ENCODE measurements around the gene SLC34A3. TPM values are rescaled to one million over a fixed set of nuclear protein-coding genes. Genes with fewer than 3 reads are reported as not detected.

SLC34A3 gene
- total RNA-seq, 1 experiment from 2014 or later: not detected

DNA sequence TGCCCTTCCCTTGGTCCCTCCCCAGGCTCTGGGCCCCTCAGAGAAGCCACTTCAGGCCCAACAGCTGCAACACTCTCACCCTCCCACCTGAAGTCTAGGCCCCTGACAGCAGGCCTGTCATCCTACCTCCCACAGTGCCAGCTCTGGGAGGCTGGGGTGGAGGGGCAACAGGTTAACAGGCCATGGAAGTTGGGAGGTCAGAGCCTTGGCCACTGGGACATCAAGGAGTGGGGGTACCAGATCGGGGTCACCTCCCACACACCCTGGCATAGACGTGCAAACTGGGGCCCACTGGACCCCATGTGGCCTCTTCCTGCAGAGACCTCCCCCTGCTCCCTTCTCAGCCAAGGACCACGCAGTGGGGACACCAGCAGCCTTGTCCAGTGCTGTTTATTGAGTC is 39.5 kb upstream of the SLC34A3 start:
- H3K4me1 ChIP-seq (replicated peaks): peaks cover 25% of the 10 kb centered on the region
- H3K36me3 ChIP-seq: peaks cover 61% of the 10 kb centered on the region
- H3K4me3 ChIP-seq: no peak overlapping the region
- H3K9me3 ChIP-seq (replicated peaks): no peaks in the 10 kb centered on the region
- no peak for DNase-seq (ENCODE audit: low read depth in 1 of 2, low spot score in 2 of 2)
- no peaks in the 10 kb centered on the region for H3K27me3 ChIP-seq (replicated peaks)
- H3K27ac ChIP-seq: no peak overlapping the region

DNA sequence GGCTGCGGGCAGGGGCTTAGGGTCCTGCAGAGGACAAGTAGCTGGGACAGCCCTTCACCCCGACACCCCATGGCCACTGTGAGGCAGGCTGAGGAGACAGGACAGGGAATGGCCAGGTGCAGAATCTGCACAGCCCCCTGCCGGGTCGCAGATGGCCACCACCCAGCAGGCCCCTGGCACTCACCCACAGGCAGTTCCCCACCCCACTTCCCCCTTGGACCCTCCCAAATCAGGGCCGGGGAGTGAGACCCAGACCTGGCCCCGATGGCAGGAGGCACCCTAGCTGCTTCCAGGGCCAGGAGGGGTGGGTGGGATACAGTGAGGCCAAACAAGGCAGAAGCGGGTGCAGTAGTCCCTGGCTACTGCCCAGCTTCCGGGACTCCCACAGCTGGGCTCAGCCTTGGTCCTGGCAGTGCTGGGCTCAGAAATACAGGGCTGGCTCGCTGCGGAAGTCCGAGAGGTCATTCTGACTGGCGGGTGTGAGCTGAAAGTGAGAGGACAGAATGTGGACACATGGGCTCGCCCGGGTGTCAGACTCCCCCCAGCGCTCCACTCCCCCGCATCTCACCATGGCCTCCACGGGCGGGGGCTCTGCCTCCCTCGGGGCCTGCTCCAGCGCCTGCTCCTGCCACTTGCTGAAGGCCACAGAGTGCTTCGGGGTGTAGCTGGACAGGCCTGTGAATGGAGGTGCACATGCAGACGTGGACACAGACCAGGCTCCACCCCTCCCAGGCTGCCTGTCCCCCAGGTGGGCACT is 38.8 kb upstream of the SLC34A3 start:
- Histone ChIP-seq H3K9me3 (replicated peaks) (no peaks in the 10 kb centered on the region), H3K36me3 (peaks cover 54% of the 10 kb centered on the region), H3K4me3 (no peak overlapping the region), H3K27me3 (replicated peaks) (no peaks in the 10 kb centered on the region), H3K4me1 (replicated peaks) (peaks cover 24% of the 10 kb centered on the region), H3K27ac (no peak overlapping the region)
- DNase-seq (ENCODE audit: low read depth in 1 of 2, low spot score in 2 of 2): no peak

DNA sequence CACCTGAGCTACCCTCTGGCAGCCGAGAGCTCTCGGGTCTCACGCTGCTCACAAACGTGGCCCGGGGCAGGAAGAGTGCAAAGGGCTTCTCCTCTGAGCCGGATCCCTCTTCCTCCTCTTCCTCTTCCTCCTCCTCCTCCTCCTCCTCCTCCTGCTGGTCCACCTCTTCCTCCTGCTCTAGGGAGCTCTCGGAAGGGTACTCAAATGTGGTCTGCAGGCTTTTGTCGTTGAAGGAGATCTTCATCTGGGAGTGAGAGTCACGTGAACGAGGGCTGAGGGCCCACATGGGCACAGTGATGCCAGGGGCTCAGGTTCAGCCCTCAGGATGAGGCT is 38.3 kb upstream of the SLC34A3 start:
- H3K27ac ChIP-seq: no peak overlapping the region

DNA sequence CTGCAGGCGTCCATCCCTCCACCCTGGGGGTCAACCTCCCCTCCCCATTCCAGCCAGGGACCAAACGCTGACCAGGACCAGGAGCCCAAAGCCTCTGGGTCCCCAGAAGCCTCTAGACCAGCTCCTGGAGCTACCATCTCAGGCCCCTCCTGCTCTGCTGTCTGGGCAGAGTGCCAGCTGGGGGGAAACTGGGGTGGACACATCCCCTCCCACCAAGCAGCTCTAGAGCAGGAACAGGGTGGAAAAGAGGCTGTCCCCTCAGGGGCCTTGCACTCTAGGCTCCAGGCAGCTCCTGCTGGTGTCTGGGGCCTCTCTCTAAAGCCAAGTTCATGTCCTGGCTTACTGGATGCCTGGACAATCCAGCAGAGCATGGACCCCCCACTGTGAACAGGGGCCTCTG is 37.8 kb upstream of the SLC34A3 start:
- Histone ChIP-seq H3K36me3 (peaks cover 45% of the 10 kb centered on the region), H3K4me1 (replicated peaks) (peaks cover 14% of the 10 kb centered on the region), H3K4me3 (no peak overlapping the region), H3K27ac (no peak overlapping the region), H3K9me3 (replicated peaks) (no peaks in the 10 kb centered on the region), H3K27me3 (replicated peaks) (no peaks in the 10 kb centered on the region)
- DNase-seq (ENCODE audit: low read depth in 1 of 2, low spot score in 2 of 2): no peak

More for the DNA sequence above, 38.3 kb upstream of the SLC34A3 start:
- Histone ChIP-seq H3K27me3 (replicated peaks) (no peaks in the 10 kb centered on the region), H3K36me3 (peaks cover 49% of the 10 kb centered on the region), H3K4me3 (no peak overlapping the region), H3K9me3 (replicated peaks) (no peaks in the 10 kb centered on the region), H3K4me1 (replicated peaks) (peaks cover 18% of the 10 kb centered on the region)
- DNase-seq (ENCODE audit: low read depth in 1 of 2, low spot score in 2 of 2): no peak

DNA sequence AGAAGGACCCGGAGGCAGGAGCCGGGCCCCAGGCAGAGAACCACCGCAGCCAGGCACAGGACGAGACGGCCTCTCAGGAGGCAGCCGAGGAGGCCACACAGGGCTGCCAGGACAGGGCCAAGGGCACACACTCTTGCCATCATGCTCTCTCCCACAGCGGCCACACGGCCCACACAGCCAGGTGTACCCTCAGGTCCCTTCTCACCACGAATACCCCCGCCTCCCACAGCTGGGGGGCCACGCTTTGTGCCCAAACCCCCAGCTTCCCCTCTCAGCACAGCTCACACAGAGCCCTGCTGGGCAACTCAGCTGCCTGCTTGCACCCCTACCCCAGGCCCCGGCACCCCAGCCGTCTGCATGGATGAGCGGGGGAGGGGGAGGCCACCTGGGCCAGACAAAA is 36.9 kb upstream of the SLC34A3 start:
- Histone ChIP-seq H3K4me1 (replicated peaks) (peaks cover 14% of the 10 kb centered on the region), H3K9me3 (replicated peaks) (no peaks in the 10 kb centered on the region), H3K27ac (no peak overlapping the region), H3K4me3 (no peak overlapping the region), H3K27me3 (replicated peaks) (no peaks in the 10 kb centered on the region), H3K36me3 (peaks cover 37% of the 10 kb centered on the region)
- DNase-seq (ENCODE audit: low read depth in 1 of 2, low spot score in 2 of 2): no peak

DNA sequence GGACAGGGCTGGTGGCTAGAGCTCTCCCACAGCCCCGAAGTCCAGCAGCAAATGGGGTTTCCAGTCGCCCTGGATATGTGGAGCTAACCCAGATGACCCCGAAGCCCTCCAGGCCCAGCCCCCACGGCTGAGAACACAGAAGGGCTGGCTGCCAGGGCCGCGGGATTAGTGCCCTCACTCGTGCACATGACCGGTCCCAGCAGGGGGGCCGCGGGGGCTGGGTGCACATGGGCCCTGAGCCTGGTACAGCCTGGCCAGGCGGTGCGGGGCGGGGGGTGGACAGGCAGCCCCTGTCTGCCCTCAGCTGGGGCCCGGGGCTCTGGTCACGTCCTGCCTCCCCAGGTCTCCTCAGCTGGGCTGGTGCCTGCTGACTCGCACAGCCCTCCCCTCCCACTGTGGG is 36.3 kb upstream of the SLC34A3 start:
- H3K36me3 ChIP-seq: peaks cover 30% of the 10 kb centered on the region
- no peaks in the 10 kb centered on the region for H3K27me3 ChIP-seq (replicated peaks)
- no peak for DNase-seq (ENCODE audit: low read depth in 1 of 2, low spot score in 2 of 2)
- no peak overlapping the region for H3K27ac ChIP-seq
- H3K9me3 ChIP-seq (replicated peaks): no peaks in the 10 kb centered on the region
- peaks cover 11% of the 10 kb centered on the region for H3K4me1 ChIP-seq (replicated peaks)
- H3K4me3 ChIP-seq: no peak overlapping the region

DNA sequence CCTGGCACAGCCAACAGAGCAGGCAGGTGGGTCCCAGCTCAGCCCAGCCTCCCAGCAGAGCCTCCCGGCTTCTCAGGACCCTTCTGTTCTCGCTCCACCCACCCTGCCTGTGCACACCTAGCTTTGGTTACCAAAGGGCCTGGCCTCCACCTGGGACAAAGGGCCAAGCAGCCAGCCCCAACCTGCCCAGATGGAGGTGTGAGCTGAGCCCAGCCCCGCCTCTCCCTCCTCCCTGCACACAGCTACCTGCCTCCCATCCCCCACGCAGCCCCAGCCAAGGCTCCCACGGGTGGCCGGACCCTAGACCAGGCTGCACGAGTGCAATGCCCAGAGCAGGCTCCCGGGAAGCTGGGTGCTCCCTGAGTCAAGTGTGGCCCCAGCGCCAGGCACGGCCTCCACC is 35.8 kb upstream of the SLC34A3 start:
- Histone ChIP-seq H3K27me3 (replicated peaks) (no peaks in the 10 kb centered on the region), H3K4me3 (no peak overlapping the region), H3K27ac (no peak overlapping the region), H3K36me3 (peaks cover 25% of the 10 kb centered on the region), H3K9me3 (replicated peaks) (no peaks in the 10 kb centered on the region), H3K4me1 (replicated peaks) (peaks cover 11% of the 10 kb centered on the region)
- no peak for DNase-seq (ENCODE audit: low read depth in 1 of 2, low spot score in 2 of 2)

DNA sequence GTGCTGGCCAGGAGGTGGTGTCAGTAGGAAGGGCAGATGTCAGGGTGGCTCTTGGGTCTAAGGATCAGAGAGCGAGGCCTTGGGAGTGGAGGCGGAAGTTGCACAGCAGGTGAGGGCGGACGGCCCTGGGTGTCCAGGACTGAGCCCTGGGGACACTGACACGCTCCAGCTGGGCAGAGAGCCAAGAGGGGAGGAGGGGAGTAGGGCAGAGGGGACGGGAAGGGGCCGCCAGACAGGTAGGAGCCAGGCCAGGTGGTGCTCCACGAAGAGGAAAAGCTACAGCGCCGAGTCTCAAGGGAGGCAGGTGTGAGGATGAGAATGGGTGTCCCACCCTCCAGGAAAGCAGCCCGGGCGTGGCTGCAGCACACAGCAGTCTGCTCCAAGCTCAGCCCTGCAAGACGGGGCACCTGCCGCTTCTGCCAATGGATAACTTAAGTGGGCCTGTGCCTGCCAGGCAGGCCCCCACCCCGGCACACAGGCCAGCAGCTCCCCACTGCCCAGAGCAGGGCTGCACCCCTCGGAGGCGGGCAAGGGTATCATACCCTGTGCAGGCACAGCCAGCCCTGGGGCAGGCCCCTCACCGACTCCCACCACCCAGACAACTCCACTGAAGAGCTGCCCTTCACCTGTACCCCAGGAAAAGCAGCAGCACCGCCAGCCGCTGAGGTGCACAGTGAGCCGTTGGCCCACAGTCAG is 35.0 kb upstream of the SLC34A3 start:
- no peak for DNase-seq (ENCODE audit: low read depth in 1 of 2, low spot score in 2 of 2)
- H3K36me3 ChIP-seq: peaks cover 18% of the 10 kb centered on the region
- no peak overlapping the region for H3K4me3 ChIP-seq
- H3K27me3 ChIP-seq (replicated peaks): no peaks in the 10 kb centered on the region
- no peak overlapping the region for H3K27ac ChIP-seq
- H3K4me1 ChIP-seq (replicated peaks): peaks cover 8% of the 10 kb centered on the region; the same call in 1 of the 2 replicates
- no peaks in the 10 kb centered on the region for H3K9me3 ChIP-seq (replicated peaks)

DNA sequence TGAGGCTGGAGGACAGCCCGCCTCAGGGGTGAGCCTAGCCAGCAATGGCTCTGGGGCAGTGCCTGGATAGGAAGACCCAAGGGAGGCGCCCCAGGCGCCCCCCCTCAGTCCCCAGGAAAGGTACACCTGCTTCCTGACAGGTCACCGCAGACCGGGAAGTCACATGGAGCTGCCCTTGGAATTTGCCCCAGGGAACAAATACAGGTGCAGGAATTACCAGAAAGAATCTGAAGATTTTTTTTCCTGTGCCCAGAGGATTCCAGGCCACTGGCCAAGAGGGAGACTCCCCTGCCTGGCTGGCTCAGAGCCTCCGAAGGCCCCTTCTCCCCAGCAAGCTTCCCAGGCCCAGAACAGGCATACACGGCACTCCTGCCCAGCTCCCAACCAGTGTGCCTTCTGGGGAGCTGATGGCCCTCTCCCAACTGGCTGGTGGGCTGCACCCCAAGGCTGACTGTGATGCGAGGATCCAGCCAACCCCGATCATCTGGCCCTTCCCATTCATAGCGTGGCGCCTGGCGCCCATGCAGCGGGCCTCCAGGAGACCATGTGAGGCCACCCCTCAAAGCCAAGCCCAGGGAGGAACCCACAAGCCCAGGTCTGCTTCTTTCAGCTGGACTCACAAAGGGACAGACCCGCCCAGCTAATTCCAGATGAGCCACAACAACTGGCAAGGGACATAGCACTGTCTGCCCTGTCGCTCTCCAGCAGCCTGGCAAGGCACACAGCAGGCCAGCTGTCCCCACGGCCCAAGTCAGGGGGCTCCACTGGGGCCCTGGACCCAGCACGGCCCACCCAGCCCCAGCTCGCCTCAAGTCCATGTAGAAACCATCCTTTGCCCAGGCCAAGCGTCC is 32.4 kb upstream of the SLC34A3 start:
- Histone ChIP-seq H3K36me3 (no peaks in the 10 kb centered on the region; the same call in 1 of the 2 replicates), H3K4me3 (no peak overlapping the region), H3K4me1 (replicated peaks) (peaks cover 8% of the 10 kb centered on the region), H3K9me3 (replicated peaks) (no peaks in the 10 kb centered on the region), H3K27me3 (replicated peaks) (no peaks in the 10 kb centered on the region), H3K27ac (no peak overlapping the region)
- DNase-seq (ENCODE audit: low read depth in 1 of 2, low spot score in 2 of 2): no peak

DNA sequence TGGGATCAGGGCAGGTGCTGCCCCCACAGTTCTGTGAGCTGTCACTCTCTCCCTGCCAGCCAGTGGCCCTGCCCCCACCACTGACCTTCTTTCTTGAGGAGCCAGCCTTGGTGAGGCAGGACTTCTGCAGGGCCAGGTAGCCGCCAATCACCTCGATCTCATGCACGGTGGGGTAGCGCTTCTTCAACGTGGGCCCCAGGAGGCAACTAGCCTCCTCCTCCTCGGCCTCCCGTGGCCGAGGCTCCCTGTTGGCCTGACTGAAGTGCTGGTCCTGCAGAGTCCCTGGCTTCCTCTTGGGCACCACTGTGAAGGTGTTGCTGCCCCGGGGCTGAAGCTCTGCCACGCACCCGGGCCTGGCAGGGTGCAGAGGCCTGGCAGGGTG is 31.8 kb upstream of the SLC34A3 start:
- no peak for DNase-seq (ENCODE audit: low read depth in 1 of 2, low spot score in 2 of 2)
- Histone ChIP-seq H3K27me3 (replicated peaks) (no peaks in the 10 kb centered on the region), H3K4me1 (replicated peaks) (peaks cover 8% of the 10 kb centered on the region), H3K4me3 (no peak overlapping the region), H3K27ac (no peak overlapping the region), H3K36me3 (peaks cover under 1% of the 10 kb centered on the region; the same call in 1 of the 2 replicates), H3K9me3 (replicated peaks) (no peaks in the 10 kb centered on the region)

DNA sequence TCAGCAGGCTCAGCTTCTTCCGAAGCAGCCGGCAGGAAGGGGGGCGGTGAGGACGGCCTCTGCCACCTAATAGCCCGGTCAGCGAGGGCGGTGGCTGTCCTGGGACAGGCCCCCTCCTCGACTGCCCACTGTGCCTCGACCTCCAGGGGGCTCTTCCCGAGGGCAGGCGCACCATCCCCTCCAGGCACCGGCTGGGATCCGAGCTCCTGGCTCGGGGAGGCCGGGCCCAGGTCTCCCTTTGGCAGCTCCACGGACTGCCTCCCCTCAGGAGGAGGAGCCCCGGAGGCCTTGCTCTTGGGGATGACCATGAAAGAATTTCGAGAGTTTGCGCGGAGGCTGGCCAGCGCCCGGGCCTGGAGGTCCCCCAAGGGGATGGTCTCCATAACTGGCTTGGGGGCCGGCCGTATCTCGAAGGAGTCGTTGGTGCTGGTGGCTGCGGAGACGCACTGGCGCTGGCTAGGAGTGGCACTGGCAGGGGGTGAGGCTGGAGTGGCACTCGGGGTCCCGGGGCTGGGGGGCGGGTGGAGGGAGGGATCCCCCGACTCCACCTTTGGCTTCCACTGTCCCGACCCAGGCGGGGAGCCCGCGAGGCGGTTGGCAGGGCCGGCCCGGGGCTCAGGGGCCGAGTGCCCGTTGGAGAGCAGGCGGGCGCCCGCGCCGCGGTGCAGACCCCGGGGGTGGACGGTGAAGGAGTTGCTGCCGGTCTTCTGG is 31.1 kb upstream of the SLC34A3 start:
- DNase-seq (ENCODE audit: low read depth in 1 of 2, low spot score in 2 of 2): no peak
- Histone ChIP-seq H3K27ac (no peak overlapping the region), H3K4me3 (peak overlapping the region; percentile 77), H3K4me1 (replicated peaks) (peaks cover 15% of the 10 kb centered on the region), H3K36me3 (peaks cover 6% of the 10 kb centered on the region; the same call in 1 of the 2 replicates), H3K9me3 (replicated peaks) (no peaks in the 10 kb centered on the region), H3K27me3 (replicated peaks) (no peaks in the 10 kb centered on the region)

DNA sequence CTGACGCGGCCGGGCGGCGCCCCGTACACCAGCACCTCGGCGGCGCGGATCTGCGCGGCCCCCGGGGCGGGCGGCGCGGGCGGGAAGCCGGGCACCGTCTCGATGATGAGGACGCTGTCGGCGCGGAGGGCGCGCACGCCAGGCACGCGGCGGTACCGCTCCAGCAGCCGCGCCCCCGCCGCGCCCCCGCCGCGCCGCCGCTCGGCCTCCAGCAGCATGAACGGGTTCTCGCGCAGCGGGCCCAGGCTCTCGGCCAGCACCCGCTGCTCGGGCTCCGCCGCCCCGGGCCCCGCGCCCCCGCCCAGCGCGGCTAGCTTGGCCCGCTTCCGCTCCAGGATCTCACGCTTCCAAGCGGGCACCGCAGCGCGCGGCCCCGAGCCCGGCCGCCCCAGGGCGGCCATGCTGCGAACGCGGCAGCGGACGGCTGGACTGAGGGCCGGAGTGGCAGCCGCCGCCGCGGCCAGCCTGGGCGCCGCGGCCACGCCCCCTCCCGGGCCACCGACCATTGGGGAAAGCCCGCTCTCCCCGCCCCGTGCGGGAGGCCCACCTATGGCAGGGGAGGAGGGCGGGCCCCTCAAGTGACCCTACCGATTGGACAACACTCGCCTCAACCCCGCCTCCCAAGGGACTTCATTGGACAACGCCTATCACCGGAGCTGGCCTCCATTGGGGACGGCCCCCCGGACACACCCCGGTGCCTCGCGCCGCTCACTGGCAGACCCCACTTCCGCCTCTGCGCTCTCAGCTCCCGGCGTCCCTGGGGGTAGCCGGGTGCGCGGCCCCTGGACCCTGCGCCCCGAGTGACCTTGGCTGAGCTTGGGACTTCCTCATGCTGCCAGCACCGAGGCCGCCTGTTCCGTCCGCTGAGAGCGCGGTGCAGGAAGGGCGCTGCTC is 30.1 kb upstream of the SLC34A3 start, which contains the start of gene TPRN:
Gene TPRN (minus strand): TSS at position 431 of the 894 bp plus-strand sequence. CDS start 30 bp downstream, at position 401.
- no peak within 1 kb of the TSS for H3K27ac ChIP-seq
- H3K9me3 ChIP-seq (replicated peaks): no peaks in the 10 kb centered on the region

More for the DNA sequence above, 30.1 kb upstream of the SLC34A3 start, which contains the start of gene TPRN:
- peaks cover 14% of the 10 kb centered on the region; the same call in 1 of the 2 replicates for H3K36me3 ChIP-seq
- H3K4me3 ChIP-seq: peak within 1 kb of the TSS; percentile 77
- no peaks in the 10 kb centered on the region for H3K27me3 ChIP-seq (replicated peaks)
- peak; percentile 98 to 99 for DNase-seq (ENCODE audit: low read depth in 1 of 2, low spot score in 2 of 2)
- peaks cover 19% of the 10 kb centered on the region for H3K4me1 ChIP-seq (replicated peaks)

Data from SJSA1 (cell line).